GM21381 (cell line): ENCODE results near the gene INHBB.

Experiments
- ATAC-seq: cut with Tn5 transposase; IDR thresholded peaks from one replicate; pipeline ENCODE4 v1.9.1; 2021; ENCODE audit warnings: mild to moderate bottlenecking, moderate library complexity; ENCODE audit not compliant: unreplicated experiment

Gene INHBB

GRCh38 chr2:120395221-120396012 lies 49.5 kb downstream of the INHBB start:
- ATAC-seq = no peak

DNA sequence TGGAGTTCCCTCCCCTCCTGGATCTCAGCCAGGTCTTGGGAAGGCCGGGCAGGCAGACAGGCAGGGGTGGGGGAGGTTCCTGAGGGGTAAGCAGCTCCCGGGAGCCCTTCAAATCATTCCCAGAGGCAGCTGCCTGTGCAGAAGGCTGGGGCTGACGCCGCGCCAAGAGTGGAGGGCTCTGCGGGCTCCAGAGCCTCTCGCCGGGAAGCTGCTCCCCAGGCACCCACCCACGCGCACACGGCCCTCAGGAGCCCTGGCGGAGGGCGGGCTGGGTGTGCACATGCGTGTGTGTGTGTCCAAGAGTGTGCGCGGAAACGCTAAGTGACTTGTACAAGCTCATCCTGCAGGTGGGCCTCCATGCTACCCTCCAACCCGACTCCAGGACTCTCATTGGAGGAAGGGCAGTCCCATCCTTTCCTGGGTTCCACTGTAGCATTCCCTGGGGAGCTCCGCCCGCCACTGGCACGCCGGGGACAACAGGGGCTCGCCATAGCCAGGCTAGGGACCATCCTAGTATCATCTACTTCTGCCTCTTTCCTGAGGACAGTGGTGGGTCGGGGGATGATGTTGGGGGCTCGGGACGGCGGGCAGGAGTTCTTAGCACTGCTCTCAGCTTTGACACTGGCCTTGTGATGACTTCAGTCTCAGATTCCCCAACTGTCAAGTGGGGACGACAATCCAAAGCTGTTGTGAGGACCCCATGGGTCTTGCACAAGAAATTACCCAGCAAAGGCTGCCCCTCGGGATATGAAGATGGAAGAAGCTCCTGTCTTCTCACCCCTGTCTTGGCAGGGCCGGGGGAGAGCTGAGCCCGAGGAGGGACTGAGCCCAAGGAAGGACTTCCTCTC lies 50.3 kb downstream of the INHBB start:
- no peak for ATAC-seq

DNA sequence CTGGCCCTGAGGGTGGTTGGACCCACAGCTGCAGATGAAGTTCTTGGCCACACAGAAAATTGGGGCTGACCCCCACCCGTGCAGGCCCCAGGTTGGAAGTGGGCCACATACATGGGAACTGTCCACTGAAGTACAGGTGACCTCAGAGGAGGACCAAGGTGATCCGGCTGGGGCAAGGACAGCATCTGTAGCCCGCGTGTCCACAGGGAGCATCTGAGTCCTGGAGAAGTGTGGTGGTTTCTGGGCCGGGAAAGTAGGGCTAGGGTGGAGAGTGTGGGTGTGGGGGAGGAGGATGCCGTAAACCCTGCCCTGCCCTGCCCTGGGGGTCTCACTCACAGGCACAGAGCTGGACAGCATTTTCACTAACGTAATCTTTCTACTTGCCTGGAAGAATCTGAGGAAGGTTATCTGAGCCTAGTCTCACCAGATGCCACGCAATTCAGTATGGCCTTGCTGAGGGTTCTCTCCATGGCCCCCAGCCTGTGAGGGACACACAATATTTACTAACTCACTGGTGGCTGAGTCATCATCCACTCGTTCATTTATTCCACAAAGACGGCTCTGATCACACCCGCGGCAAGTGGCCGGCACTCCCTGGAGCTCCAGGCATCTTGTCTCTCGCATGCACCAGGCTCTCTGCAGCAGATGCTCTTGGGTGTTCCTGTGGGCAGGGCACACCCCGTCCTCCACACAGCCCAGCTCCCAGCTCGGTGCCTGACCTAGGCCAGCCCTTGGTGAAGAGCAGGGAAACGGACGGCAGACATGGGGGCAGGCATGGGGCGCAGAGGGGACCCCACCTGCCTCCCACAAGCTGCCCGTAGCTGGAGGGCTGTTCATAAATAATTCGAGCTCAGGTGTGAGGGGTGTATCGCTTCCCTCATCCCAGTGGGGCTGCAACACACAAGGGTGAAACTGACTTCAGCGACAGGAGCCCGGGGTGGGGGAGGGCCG lies 51.2 kb downstream of the INHBB start:
- ATAC-seq = no peak

- ATAC-seq = no peak
Observed at GRCh38 chr2:120398051-120398995, 52.4 kb downstream of the INHBB start.

DNA sequence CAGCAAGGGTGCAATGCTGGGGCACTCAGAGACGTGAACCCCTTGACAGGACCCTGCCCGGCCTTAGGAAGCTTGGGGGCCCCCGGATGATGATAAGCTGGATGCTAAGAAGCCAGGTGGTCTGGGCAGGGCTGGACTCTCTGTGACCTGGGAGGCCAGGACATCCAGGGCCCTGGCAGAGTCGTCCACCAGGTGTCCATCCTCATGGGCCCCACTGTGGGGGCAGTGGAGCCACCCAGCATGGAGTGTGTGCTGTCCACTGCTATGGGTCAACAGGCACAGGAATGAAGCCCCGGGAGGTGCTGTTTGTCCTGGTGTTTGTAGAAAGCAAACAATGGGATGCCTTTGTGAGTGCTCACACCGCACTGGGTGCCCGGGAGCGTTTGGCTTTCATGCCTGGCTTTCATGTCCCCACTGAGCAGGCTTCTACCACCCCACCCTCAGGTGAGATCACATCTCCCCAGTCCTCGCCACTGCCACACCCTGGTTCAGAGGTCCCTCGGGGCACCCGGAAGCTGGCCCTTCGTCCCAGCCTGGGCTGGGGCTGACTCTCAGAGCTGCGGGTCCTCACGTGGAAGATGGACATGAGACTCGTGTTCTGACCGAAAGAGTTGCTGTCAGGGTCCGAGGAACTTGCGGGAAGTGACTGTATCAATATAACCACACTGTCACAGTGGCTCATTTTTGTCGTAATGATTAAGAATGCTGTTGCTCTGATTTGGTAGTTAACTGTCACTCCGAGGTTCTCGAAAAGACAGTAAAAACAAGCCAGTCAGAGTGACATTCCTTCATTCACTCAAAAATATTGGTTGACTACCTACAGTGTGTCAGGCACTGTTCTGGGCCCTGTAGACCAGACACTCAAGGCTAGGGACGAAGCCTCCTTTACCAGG lies 53.3 kb downstream of the INHBB start:
- ATAC-seq = no peak

- no peak for ATAC-seq
Observed at GRCh38 chr2:120399889-120400240, 53.9 kb downstream of the INHBB start.

GRCh38 chr2:120400551-120400950 lies 54.6 kb downstream of the INHBB start:
- no peak for ATAC-seq
